ENCODE measurements around the gene MDM1. TPM values are rescaled to one million over a fixed set of nuclear protein-coding genes. Genes with fewer than 3 reads are reported as not detected.

Gene MDM1, protein sequence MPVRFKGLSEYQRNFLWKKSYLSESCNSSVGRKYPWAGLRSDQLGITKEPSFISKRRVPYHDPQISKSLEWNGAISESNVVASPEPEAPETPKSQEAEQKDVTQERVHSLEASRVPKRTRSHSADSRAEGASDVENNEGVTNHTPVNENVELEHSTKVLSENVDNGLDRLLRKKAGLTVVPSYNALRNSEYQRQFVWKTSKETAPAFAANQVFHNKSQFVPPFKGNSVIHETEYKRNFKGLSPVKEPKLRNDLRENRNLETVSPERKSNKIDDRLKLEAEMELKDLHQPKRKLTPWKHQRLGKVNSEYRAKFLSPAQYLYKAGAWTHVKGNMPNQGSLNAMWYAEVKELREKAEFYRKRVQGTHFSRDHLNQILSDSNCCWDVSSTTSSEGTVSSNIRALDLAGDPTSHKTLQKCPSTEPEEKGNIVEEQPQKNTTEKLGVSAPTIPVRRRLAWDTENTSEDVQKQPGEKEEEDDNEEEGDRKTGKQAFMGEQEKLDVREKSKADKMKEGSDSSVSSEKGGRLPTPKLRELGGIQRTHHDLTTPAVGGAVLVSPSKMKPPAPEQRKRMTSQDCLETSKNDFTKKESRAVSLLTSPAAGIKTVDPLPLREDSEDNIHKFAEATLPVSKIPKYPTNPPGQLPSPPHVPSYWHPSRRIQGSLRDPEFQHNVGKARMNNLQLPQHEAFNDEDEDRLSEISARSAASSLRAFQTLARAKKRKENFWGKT
- 5.3 TPM for total RNA-seq

- ATAC-seq, result peak; percentile 98
Observed at GRCh38 chr12:68331869-68332727, at the start of gene MDM1. TSS of gene MDM1 (minus strand) at chr12:68332362. CDS start at chr12:68332245, 117 bp downstream.

- no peak for ATAC-seq
Observed at GRCh38 chr12:68381476-68382219, 49.5 kb upstream of the MDM1 start.

GRCh38 chr12:68378872-68379606 lies 46.9 kb upstream of the MDM1 start:
- ATAC-seq, result peak; percentile 58

DNA sequence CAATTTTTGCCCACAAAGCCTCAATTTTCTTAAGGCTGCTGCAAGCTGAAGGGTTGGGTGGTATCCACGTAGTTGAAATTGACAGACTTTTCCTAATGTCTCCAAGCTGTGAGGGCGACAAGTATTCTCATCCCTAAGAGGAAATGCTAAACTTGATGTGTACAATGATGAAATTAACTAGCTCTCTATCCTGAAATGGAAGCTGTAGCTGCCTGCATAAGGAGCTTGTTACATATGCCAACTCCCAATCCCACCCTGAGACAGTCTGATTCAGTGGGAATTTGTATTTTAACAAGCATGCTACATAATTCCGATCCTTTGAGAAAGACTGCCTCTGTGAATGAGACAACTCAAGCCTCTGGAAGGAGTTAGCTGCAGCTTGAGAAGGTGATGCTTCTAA lies 45.7 kb upstream of the MDM1 start:
- no peak for ATAC-seq

GRCh38 chr12:68376901-68377300 lies 44.7 kb upstream of the MDM1 start:
- no peak for ATAC-seq

GRCh38 chr12:68375756-68376695 lies 43.9 kb upstream of the MDM1 start:
- no peak for ATAC-seq

DNA sequence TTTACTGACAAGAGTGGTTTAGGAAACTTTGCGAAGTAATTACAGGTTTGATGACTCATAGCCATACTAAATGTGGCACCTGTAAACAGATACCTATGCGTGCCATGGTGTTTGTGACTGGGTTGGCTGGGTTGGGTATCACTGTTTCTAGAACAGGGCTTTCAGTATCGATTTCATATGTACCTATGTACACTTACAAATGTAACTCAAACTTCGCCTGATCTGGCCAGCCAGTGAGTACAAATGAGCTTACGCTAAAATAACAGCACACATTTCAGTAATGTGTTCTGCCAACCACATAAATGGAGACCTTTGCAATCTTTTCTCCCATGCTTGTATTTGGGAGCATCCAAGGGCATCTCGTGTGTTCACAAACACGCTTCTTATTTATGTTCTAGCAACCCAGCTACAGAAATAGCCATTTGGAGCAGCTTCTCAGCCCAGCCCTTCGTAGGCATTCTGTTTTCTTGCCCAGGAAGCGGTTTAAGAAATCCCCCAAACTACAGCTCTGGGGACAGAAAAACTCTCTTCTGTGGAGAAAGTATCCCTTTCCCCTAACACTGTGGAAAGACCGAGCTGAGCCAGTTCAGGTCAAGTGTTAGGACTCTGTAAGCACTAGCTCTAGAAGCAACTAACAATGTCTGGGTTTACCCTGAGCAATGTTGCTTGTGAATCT lies 42.3 kb upstream of the MDM1 start:
- peak; percentile 58 for ATAC-seq

GRCh38 chr12:68370667-68371066 lies 38.5 kb upstream of the MDM1 start:
- no peak for ATAC-seq

- no peak for ATAC-seq
Observed at GRCh38 chr12:68370006-68370590, 37.9 kb upstream of the MDM1 start.

GRCh38 chr12:68368327-68368726 lies 36.2 kb upstream of the MDM1 start:
- ATAC-seq, result no peak

DNA sequence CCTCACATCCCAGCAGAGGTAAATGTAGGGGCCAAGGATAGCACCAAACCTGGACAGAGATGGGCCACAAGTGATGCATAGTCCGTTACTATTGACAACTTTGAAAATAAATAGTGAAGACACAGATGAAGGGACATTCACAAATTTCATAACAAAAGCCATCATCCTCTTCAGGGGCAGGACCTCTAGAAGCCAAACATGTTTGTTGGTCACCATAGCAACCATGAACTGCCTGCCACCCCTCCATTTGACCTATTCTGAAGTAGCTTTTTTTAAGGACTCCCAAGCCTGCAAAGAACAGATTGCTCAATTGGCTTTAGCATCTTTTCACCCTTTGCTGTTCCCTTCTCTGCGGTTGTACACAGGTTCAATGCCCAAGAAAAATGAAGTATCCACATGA lies 35.7 kb upstream of the MDM1 start:
- ATAC-seq, result no peak

DNA sequence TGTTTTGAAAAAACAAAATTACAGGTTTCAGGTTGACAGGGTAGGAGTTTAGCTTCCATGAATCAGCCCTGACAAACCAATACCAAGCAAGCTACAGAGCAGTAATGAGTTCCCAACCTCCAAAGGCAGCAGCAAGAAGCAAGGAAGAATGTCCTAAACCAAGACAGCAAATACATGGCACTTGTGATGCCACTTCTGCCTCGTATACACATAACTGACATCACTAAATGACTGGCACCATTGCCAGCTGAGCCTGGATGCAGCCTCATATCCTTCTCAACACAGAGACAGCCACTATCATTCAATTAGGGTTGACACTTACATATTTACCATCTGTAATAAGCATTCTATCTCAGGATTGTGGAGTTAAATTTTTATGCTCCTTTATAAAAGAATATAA lies 35.0 kb upstream of the MDM1 start:
- ATAC-seq, result no peak

- peak; percentile 97 for ATAC-seq
Observed at GRCh38 chr12:68364893-68365725, 32.9 kb upstream of the MDM1 start.

GRCh38 chr12:68364328-68364727 lies 32.2 kb upstream of the MDM1 start:
- no peak for ATAC-seq

DNA sequence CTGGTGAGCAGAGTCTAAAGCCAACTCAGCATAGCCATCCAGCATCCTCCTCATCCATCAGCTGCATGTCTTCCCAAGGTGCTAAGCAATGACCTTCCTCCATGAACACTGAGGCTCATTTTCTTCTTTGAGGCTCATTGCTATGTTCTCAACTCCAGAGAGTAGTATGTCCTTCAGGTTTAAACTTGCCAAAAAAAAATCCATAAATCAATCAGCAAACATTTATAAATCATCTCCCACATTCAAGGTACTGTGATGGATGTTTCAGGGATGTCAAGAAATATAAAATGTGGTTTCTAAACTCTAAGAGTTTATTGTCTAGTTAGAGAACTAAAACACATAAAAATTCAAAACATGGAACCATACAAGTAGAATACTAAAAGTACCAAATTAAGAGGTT lies 29.8 kb upstream of the MDM1 start:
- ATAC-seq, result no peak

DNA sequence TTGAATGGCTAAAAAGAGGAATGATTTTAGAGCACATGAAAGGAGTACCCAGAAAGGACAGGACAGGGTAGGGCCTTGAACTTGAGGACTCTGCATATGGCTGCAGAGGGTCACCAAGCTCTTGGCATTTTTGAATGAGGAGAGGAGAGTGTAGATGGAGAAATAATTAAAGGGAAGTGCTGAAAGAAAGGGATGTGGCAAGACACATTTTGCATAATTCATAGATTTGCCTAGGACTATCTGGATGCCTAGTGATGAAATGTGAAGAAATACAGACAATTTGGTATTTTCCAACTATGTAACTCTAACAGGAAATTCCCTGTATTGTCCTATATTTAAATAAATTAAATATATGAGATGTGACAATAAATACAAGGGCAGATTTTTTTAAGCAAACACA lies 27.5 kb upstream of the MDM1 start:
- ATAC-seq, result no peak

DNA sequence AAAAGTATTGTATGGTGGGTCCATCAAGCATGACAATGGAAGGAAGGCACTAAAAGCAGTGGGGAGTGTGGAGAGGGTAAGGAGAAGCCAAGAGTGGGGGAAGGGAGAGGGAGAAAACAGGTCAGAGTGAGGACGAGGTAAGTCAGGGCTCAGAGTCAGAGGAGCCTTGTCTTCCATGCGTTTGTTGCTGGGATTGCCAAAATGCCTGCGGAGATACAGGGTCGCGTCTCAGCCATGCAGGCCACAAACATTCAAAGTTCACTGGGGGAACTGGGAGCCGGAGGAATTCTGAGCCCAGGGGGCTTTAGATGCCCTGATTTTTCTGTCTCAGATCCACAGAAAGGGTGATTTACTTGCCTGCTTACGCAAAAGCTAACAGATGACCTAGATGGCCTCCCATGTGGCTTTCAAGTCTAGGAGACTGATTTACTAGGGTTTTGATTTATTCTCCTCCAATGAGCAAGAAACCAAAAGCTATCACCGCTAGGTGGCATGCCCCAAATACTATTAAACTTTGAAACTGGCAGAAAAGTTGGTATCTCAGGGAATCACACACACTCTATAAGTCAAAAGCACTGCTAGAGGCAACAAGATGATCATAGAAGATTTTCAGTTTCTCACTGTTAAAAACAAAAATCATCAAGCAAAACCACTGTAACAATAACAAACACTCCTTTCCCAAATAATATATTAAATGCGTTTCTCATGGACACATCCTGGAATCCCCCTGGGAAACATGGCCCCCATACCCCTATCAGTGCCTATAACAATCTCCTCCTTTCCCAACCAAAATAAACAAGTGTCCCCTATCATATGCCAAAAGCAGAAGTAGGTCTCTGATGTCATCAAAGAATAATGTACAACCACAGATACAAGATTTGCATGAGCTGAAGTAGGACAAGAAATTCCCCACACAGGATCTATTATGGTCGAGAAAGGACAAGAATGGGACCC lies 26.6 kb upstream of the MDM1 start:
- ATAC-seq, result peak; percentile 79

All from esophagus mucosa (tissue), 1 donor.